ENCODE measurements around the gene RBM33.
A peak's percentile ranks its signal among the peaks of the same experiment; 100 is the strongest.

The RBM33 gene

DNA sequence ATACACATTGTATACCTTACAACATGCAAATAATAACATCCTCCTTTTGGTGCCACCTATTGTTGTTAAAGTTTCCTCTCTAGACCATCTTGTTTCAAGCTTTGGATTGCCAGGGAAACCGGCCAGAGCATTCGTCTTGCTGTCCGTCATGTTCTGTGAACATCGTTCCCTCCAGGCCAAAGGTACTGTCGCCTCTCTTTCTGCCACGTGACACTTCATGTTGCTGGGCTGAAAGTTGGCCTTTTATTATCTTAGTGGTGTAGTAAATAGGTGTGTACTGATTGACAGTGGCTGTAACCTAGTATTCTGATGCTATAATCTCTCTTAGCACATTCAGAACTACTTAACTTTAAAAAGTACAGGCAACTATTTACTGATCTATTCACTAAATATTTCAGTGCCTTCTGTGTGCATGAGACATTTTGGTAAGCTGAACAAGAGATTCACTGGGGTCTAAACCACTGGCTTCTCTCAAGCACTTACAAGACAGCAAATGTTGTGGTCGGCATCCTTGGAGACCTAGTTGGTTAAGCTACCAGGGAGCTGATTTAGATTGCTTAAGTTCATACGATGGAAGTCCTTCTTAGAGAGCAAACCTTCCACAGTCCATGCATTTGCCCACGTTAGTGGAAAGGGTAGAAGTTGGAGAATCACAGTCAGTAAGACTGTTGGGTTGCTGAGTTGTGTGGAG lies 115.4 kb downstream of the RBM33 start:
- no peak overlapping the region for H3K4me3 Mint-ChIP-seq
- H3K36me3 Mint-ChIP-seq (ENCODE audit: low read depth), result peaks cover 58% of the 10 kb centered on the region
- H3K27ac Mint-ChIP-seq, result no peak overlapping the region
- no peaks in the 10 kb centered on the region for H3K9me3 Mint-ChIP-seq
- no peaks in the 10 kb centered on the region for H3K27me3 Mint-ChIP-seq
- peaks cover 62% of the 10 kb centered on the region for H3K4me1 Mint-ChIP-seq (ENCODE audit: low read depth)

DNA sequence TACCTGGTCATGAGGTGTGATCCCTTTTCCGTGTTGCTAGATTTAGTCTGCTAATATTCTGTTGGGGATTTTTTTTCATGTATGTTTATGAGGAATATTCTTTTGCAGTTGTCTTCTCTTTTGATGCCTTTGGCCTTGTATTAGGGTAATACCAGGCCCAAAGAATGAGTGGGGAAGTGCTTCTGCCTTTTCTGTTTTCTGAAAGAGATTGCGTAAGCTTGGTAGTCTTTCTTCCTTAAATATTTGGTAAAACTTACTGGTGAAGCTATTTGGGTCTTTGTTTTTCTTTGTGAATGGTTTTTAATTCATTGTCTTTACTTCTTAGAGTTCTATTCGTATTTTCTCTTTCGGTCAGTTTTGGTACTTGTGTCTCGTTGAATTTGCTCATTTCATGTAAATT lies 116.7 kb downstream of the RBM33 start:
- H3K27ac Mint-ChIP-seq, result peak overlapping the region; percentile 59
- no peaks in the 10 kb centered on the region for H3K27me3 Mint-ChIP-seq
- no peaks in the 10 kb centered on the region for H3K9me3 Mint-ChIP-seq
- no peak overlapping the region for H3K4me3 Mint-ChIP-seq
- H3K4me1 Mint-ChIP-seq (ENCODE audit: low read depth), result peaks cover 60% of the 10 kb centered on the region
- peaks cover 59% of the 10 kb centered on the region for H3K36me3 Mint-ChIP-seq (ENCODE audit: low read depth)

DNA sequence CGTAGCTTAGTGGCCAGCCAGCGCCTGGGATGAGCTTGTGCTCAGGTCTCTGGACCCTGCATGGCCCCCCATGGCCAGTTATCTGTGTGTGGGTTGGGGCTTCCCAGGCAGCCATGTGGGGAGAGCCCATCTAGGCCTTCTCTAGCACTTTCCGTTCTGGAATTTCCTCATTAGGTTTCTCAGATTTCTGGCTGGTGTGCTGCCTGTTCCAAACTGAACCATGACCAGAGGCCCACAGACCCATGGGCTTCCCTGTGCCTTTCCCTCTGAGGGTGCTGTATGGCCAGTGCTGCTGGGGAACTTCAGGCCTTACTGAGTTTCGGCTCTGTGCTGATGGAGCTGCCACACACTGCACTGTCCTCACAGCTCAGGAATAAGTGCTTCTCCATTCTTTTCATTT lies 117.6 kb downstream of the RBM33 start:
- Mint-ChIP-seq H3K9me3 (no peaks in the 10 kb centered on the region), H3K4me1 (ENCODE audit: low read depth) (peaks cover 52% of the 10 kb centered on the region), H3K27ac (no peak overlapping the region), H3K4me3 (no peak overlapping the region), H3K36me3 (ENCODE audit: low read depth) (peaks cover 54% of the 10 kb centered on the region), H3K27me3 (no peaks in the 10 kb centered on the region)

DNA sequence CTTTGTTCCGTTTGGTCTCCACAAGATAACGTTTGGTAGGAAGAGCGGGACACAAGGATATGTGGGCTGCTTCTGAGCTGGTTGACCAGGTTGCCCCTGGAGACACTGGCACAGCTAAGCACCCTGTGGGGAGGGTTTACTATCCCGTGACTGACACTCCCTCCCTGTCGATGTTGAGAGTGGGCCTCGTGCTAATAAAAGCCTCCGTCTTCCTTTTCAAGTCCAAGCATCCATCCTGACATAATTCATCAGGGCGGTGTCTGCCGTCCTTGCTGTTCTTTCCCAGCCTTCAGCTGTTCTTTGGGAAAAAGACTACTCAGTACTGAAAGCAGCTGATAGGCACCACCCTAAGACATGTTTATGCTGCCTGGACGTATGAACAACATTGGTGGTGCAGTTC lies 118.2 kb downstream of the RBM33 start:
- Mint-ChIP-seq H3K27me3 (no peaks in the 10 kb centered on the region), H3K4me1 (ENCODE audit: low read depth) (peaks cover 51% of the 10 kb centered on the region), H3K4me3 (peak overlapping the region; percentile 78), H3K36me3 (ENCODE audit: low read depth) (peaks cover 56% of the 10 kb centered on the region), H3K27ac (peak overlapping the region; percentile 98), H3K9me3 (no peaks in the 10 kb centered on the region)

DNA sequence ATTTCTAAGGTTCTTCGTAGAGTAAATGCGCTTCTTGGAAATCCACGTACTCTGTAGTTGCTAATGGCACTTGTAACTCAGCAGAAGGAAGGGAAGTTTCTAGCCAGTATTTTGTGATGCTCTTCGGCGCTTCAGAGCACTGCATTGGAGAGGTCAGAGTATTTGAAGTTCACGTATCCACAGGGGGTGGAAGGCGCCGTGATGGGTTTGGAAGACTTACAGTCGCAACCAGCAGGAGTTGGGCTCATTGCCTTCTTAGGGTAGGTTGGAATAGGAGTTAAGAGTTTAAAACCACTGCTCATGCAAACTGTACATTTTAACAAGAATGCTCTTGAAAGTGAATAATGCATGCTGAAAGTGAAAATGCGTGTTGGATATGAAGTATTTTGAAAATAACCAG lies 118.7 kb downstream of the RBM33 start:
- H3K27me3 Mint-ChIP-seq, result no peaks in the 10 kb centered on the region
- H3K9me3 Mint-ChIP-seq, result no peaks in the 10 kb centered on the region
- H3K4me1 Mint-ChIP-seq (ENCODE audit: low read depth), result peaks cover 52% of the 10 kb centered on the region
- H3K4me3 Mint-ChIP-seq, result peak overlapping the region; percentile 78
- peak overlapping the region; percentile 98 for H3K27ac Mint-ChIP-seq
- peaks cover 55% of the 10 kb centered on the region for H3K36me3 Mint-ChIP-seq (ENCODE audit: low read depth)

DNA sequence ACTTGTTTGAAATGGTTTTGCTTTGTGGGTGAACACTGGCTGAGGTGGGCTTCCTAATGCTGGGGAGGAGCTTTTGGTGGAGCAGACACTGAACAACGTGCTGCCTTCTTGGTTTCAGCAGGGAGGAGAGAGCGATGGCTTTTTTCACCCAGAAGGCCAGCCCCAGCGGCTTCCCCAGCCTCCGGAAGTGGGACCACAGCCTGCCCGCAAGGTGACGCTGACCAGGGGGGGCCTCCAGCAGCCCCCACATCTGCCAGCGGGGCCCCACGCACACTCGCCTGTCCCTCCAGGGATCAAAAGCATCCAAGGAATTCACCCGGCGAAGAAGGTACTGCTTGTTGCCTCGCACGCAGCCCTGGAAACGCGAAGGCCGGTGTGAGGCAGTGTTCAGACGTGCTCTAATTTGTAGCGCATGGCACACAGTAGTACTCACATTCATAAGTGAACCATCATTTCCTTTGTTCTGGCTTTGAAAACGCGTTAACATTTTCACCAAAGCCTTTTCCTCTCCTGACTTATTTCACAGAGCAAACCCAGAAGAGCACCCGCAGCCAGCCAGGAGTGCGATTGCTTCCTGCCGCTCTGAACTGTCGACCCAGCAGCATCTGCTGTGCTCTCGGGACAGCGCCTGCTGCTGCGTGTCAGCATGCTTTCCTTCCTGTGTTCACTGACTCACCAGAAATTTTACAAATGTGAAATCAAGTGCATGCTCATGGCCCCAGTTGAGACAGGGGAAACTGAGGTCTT lies 119.4 kb downstream of the RBM33 start:
- H3K27ac Mint-ChIP-seq, result peak overlapping the region; percentile 98
- H3K36me3 Mint-ChIP-seq (ENCODE audit: low read depth), result peaks cover 58% of the 10 kb centered on the region
- no peaks in the 10 kb centered on the region for H3K9me3 Mint-ChIP-seq
- H3K27me3 Mint-ChIP-seq, result no peaks in the 10 kb centered on the region
- peak overlapping the region; percentile 78 for H3K4me3 Mint-ChIP-seq
- peaks cover 55% of the 10 kb centered on the region for H3K4me1 Mint-ChIP-seq (ENCODE audit: low read depth)

DNA sequence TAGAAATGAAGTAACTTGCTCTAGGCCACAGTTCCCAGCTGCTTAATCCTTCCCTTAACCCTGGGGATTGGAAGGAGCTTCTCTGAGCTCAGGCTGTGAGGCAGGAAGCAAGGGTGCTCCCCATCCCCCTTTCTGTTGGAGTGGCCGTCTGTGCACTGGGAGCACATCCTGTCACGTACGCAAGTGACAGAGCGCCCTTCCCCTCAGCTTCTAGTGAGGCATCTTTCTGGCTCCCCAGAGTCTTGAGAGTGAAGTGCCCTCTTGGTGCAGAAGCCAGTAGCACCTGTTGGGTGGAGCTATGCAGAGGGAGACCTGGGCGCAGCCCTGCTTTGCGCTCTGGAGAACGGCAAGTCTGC lies 120.0 kb downstream of the RBM33 start:
- H3K27ac Mint-ChIP-seq, result peak overlapping the region; percentile 98
- no peaks in the 10 kb centered on the region for H3K27me3 Mint-ChIP-seq
- H3K4me3 Mint-ChIP-seq, result peak overlapping the region; percentile 78
- H3K4me1 Mint-ChIP-seq (ENCODE audit: low read depth), result peaks cover 55% of the 10 kb centered on the region
- peaks cover 60% of the 10 kb centered on the region for H3K36me3 Mint-ChIP-seq (ENCODE audit: low read depth)
- H3K9me3 Mint-ChIP-seq, result no peaks in the 10 kb centered on the region

DNA sequence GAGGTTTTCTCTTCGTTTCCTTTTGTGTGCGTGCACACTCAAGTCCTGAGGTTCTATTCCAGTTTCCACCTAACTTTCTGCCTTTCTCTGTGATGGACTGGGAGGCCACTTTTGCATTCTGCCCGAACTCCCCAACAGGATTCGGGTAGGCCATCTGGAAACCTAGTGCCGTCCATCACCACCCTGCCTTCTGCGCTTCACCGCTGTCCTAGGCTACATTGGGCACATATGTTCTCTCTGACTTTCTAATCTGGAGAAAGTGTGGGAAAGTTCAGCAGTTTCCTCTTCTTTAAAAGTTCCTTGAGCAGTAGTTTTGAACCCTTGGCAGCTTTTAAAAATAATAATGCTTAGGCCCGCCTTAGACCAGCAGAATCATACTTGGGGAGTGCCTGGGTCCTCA lies 121.0 kb downstream of the RBM33 start:
- H3K4me3 Mint-ChIP-seq, result no peak overlapping the region
- peaks cover 64% of the 10 kb centered on the region for H3K36me3 Mint-ChIP-seq (ENCODE audit: low read depth)
- no peaks in the 10 kb centered on the region for H3K9me3 Mint-ChIP-seq
- H3K4me1 Mint-ChIP-seq (ENCODE audit: low read depth), result peaks cover 55% of the 10 kb centered on the region
- no peaks in the 10 kb centered on the region for H3K27me3 Mint-ChIP-seq
- H3K27ac Mint-ChIP-seq, result peak overlapping the region; percentile 11

DNA sequence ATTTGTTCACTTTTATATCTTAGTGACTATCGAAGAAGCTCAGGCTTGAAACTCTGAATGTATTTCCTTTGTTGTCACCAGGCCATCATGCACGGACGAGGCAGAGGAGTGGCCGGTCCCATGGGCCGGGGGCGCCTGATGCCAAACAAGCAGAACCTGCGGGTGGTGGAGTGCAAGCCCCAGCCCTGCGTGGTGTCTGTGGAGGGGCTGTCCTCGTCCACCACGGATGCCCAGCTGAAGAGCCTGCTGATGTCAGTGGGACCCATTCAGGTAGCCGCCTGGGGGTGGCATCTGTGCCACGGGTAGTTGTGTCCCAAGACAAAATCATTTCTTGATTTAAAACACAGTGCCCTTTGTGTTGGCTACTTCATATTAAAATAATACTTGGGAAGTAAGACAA lies 121.9 kb downstream of the RBM33 start:
- Mint-ChIP-seq H3K4me1 (ENCODE audit: low read depth) (peaks cover 47% of the 10 kb centered on the region), H3K9me3 (no peaks in the 10 kb centered on the region), H3K27ac (no peak overlapping the region), H3K36me3 (ENCODE audit: low read depth) (peaks cover 72% of the 10 kb centered on the region), H3K27me3 (no peaks in the 10 kb centered on the region), H3K4me3 (no peak overlapping the region)

DNA sequence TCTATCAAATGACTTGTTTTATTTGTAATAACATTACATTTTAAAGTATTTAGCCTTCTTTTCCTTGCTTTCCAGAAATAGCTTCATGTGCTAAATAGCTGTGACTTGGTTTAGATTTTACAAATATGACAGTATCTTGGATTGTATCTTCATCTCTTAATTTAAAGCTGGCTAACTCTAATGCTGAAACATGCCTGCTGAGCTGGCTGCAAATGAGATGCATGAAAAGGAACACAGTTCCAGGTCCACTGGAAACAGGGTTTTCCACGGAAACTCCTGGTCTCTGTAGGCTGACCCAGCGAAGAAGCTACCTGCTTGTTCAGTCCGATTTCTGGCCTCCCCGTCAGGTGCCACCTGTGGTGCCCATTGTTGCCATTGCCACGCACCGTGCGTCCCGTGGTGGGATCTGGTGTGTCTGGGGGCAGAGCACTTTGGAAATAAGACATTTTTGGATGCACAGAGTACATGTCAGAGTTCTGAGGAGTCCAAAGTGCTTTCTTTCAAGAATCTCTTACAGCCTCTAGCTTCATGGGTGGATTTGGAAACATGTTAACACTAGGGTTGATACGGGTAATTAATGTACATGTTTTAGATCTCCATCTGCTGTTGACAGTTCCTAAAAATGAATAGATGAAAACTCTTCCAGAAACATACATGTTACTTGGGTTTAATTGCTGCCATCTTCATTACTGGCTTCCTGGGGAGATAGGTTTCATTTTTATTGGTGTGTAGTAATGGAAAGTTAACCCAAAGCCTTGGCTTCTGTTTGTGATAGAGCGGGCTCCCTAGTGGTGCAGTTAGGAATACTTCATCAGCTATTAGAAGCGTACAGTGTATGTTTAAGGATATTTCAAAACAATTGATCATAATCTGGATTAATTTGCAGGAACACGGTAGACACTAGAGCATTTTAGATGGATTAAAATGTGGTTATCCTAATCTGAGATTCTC lies 122.8 kb downstream of the RBM33 start:
- Mint-ChIP-seq H3K27ac (no peak overlapping the region), H3K4me1 (ENCODE audit: low read depth) (peaks cover 38% of the 10 kb centered on the region), H3K27me3 (no peaks in the 10 kb centered on the region), H3K36me3 (ENCODE audit: low read depth) (peaks cover 66% of the 10 kb centered on the region), H3K4me3 (no peak overlapping the region), H3K9me3 (no peaks in the 10 kb centered on the region)

DNA sequence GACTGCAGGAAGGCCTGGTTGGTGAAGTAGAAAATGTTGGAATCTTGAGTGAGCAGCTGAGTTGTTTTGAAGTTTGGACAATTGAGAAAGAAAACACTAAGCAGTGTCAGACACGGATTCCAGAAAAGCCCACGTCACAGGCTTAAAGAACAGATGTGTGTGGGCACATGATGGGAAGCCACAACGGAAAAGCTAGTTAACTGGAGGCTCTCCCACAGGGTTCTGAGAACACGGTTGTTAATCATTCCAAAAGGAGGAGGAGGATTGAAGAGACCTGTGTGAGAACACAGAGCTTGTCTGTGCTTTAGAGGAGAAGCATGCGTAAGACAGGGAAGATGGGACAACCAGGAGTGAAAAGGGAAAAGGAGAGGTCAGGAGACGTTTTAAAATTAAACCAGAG lies 125.2 kb downstream of the RBM33 start:
- Mint-ChIP-seq H3K27ac (no peak overlapping the region), H3K9me3 (no peaks in the 10 kb centered on the region), H3K36me3 (ENCODE audit: low read depth) (peaks cover 69% of the 10 kb centered on the region), H3K27me3 (no peaks in the 10 kb centered on the region), H3K4me1 (ENCODE audit: low read depth) (peaks cover 14% of the 10 kb centered on the region), H3K4me3 (no peak overlapping the region)

DNA sequence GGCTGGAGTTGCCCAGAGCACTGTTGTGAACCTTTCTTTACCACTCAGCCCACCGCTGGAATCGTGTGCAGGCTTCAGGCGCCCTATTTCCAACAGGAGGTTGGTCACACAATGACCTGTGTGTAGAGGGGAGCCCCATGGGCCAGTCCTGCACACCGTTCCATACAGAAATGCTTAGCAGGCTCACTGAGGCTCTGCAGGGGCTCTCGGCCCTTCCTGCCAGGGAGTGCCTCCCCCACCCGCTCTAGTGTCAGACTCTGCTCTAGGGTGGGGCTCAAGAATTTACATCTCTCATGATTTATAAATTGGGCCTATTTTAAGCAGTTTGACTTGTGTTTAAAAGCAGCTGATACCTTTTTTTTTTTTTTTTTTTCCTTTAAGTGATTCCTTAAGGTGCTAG lies 125.8 kb downstream of the RBM33 start:
- Mint-ChIP-seq H3K27ac (no peak overlapping the region), H3K9me3 (no peaks in the 10 kb centered on the region), H3K36me3 (ENCODE audit: low read depth) (peaks cover 69% of the 10 kb centered on the region), H3K4me3 (no peak overlapping the region), H3K4me1 (ENCODE audit: low read depth) (peaks cover 8% of the 10 kb centered on the region), H3K27me3 (no peaks in the 10 kb centered on the region)

DNA sequence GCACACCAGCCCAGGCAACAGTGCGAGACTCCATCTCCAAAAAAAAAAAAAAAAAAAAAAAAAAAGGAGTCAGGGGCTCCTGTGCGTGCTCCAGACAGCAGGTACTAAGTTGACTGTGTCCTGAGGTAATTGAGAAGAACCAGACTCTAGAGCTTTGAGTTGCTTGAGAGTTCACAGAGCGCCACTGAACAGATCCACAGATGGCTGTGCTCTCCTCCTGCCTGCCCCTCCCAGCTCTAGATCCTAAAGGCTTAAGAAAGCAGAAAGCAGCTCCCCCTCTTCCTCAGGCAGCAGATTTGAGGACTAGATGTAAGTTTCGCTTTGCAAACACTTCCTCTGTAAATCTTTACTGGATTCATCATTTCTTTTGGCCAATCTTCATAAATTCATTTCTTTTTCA lies 129.1 kb downstream of the RBM33 start:
- Mint-ChIP-seq H3K4me3 (no peak overlapping the region), H3K4me1 (ENCODE audit: low read depth) (no peaks in the 10 kb centered on the region), H3K27ac (no peak overlapping the region)

DNA sequence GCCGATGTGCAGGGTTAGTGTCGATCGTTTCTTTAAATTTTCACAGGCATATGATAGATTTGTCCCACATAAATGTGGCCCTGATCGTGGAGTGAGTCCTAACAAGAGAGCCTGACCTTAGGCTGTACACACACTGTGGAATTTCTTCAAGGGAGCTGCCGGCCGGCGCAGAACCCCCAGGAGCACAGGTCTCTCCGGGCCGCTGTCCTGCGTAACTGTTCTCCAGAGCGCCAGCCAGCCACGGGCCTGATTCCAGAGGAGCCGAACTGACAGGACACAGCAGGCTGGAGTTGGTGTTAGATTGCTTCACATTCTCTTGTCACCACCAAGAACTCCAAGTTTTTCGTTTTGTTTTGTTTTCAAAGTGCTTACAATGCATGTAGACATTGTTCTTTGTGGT lies 130.5 kb downstream of the RBM33 start:
- Mint-ChIP-seq H3K9me3 (no peaks in the 10 kb centered on the region), H3K27ac (no peak overlapping the region), H3K4me1 (ENCODE audit: low read depth) (no peaks in the 10 kb centered on the region), H3K27me3 (no peaks in the 10 kb centered on the region), H3K4me3 (no peak overlapping the region), H3K36me3 (ENCODE audit: low read depth) (peaks cover 76% of the 10 kb centered on the region)

More for the DNA sequence above, 129.1 kb downstream of the RBM33 start:
- Mint-ChIP-seq H3K9me3 (no peaks in the 10 kb centered on the region), H3K36me3 (ENCODE audit: low read depth) (peaks cover 75% of the 10 kb centered on the region), H3K27me3 (no peaks in the 10 kb centered on the region)

DNA sequence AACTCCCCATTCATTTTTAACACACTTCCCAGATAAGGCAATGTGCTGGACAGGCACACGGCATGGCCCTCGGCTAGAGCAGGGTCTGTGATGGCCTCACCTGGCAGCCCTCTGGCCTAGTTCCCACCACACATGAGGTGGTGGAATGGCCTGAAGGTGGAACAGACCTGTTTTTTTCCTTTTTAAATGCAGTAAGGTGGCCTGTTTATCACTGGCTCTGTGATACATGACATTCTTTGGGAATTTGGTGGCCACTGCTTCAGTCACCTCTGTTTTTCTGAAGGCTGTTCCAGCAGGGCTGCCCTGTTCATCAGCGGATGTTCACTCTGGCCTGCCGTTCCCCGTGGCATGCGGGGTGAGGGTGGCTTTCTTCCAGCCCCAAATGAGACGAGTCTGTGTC lies 131.2 kb downstream of the RBM33 start:
- Mint-ChIP-seq H3K4me3 (no peak overlapping the region), H3K27me3 (no peaks in the 10 kb centered on the region), H3K27ac (no peak overlapping the region), H3K4me1 (ENCODE audit: low read depth) (no peaks in the 10 kb centered on the region), H3K36me3 (ENCODE audit: low read depth) (peaks cover 76% of the 10 kb centered on the region), H3K9me3 (no peaks in the 10 kb centered on the region)

Measured in stimulated activated naive CD8-positive, alpha-beta T cell treated with anti-CD3 and anti-CD28 coated beads, Interleukin-15, Interleukin-2, amounts not matched to agents 100 ng/mL and 50 ng/mL, for 24 hours (primary cell).